DND-41 (cell line): ENCODE measurements around the gene PKHD1.

ENCODE experiments used
- CTCF ChIP-seq: IDR thresholded peaks from 2 replicates; pipeline ENCODE4 v1.5.1; 2012; ENCODE audit warnings: borderline replicate concordance, low read length, moderate library complexity, mild to moderate bottlenecking; ENCODE audit not compliant: poor library complexity, severe bottlenecking; ENCODE audit errors: extremely low read depth
- EZH2 ChIP-seq: IDR thresholded peaks from 3 replicates; pipeline ENCODE4 v1.6.1; 2012; ENCODE audit warnings: borderline replicate concordance, low read depth, mild to moderate bottlenecking, moderate library complexity, low read length, inconsistent platforms; ENCODE audit not compliant: severe bottlenecking

GRCh38 chr6:51706086-51706485, 381.3 kb downstream of the PKHD1 start:
- TF ChIP-seq EZH2: no peak
- TF ChIP-seq CTCF: no peak
